Chondrocyte (in vitro differentiated cells): Measurements from ENCODE around the gene GPR84. TPM values are rescaled to one million over a fixed set of nuclear protein-coding genes. Genes with fewer than 3 reads are reported as not detected.

Experiments
- DNase-seq: peaks from one replicate; pipeline ENCODE4 v3.0.0; 2021; ENCODE audit warnings: mixed read lengths, low spot score
- H3K27ac Mint-ChIP-seq: one replicate; pipeline ENCODE4 v1.8.0; 2021; ENCODE audit warnings: mild to moderate bottlenecking, moderate library complexity, mixed read lengths; ENCODE audit not compliant: unreplicated experiment
- H3K27me3 Mint-ChIP-seq: 2 replicates; pipeline ENCODE4 v1.8.0; 2021; ENCODE audit warnings: low read depth, mixed read lengths
- H3K36me3 Mint-ChIP-seq: 2 replicates; pipeline ENCODE4 v1.8.0; 2021; ENCODE audit warnings: low read depth, mixed read lengths
- H3K4me1 Mint-ChIP-seq: 2 replicates; pipeline ENCODE4 v1.8.0; 2021; ENCODE audit warnings: low read depth, mild to moderate bottlenecking, mixed read lengths
- H3K4me3 Mint-ChIP-seq: one replicate; pipeline ENCODE4 v1.8.0; 2021; ENCODE audit warnings: mild to moderate bottlenecking, moderate library complexity, mixed read lengths; ENCODE audit not compliant: unreplicated experiment
- H3K9me3 Mint-ChIP-seq: 2 replicates; pipeline ENCODE4 v1.8.0; 2021; ENCODE audit warnings: low read depth, mixed read lengths
- CTCF ChIP-seq: fragments of 200-600 bp; sonication (generic); IDR thresholded peaks from 2 replicates; pipeline ENCODE4 v1.5.0; 2021; ENCODE audit warnings: antibody characterized with exemption, mild to moderate bottlenecking, moderate library complexity
- total RNA-seq: library from RNA; stranded (reverse); gene quantifications from 3 replicates; pipeline ENCODE4 v1.2.1, GENCODE V29; 2021

The GPR84 gene
- total RNA-seq, 1 donor from 2014 or later, result not detected

DNA sequence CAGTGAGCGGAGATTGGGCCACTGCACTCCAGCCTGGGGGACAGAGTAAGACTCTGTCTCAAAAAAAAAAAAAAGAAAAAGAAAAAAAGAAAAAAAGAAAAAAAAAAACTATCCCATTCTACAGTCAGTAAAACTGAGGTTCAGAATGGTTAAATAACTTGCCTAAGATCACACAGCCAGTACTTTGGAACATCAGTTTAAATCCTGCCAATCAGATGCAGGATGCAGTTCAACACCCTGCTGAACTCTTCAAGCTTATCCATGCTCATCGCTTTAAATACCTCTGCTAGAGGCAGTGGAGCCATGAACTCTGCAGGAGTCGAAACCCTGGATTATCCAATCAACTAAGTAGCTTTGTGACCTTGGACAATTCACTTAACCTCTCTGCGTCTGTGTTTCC, 16.9 kb upstream of the GPR84 start:
- no peak overlapping the region for H3K27ac Mint-ChIP-seq
- H3K4me3 Mint-ChIP-seq, result no peak overlapping the region
- DNase-seq, result no peak
- peaks cover 23% of the 10 kb centered on the region for H3K4me1 Mint-ChIP-seq
- no peaks in the 10 kb centered on the region for H3K9me3 Mint-ChIP-seq
- H3K27me3 Mint-ChIP-seq, result no peaks in the 10 kb centered on the region
- no peaks in the 10 kb centered on the region for H3K36me3 Mint-ChIP-seq
- TF ChIP-seq CTCF, result no peak

DNA sequence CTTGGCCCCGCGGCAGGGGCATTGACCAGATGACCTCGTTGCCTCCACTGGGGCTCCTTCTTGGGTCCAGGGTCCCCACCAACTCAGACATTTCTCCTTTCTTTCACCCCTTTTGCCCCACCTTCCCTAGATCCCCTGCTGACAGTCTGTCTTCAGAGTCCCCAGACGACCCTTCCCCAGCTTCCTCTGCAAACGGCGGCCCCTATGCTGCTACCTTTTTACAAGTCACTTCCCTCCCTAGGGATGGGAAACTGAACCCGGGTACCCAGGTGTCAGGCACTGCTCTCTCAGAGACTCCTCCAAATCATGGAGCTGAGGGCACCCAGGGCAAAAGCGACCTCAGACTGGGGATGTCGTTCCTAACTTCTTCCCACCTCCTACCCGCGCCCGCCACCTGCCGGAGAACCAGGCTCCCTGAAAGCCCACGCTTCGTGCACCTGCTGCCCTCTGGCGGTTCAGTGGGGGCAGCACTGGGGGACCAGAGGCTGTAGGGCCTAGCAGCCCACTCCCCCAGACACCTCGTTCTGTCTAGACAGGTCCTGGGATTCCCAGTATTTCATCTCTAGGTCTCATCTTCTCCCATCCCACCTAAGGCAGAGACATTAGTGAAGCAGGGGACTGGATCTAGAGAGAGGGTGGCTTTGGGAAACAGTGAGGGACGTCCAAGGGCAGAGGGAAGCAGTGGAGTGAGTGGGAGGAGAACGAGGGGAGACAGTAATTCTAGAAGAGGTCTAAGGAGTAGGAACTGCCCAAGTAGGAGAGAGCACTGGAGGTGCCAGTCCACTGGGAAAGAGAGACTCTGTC, 15.3 kb upstream of the GPR84 start:
- Mint-ChIP-seq H3K9me3 (no peaks in the 10 kb centered on the region), H3K27me3 (no peaks in the 10 kb centered on the region), H3K4me3 (peak overlapping the region; percentile 81), H3K27ac (peak overlapping the region; percentile 61), H3K36me3 (no peaks in the 10 kb centered on the region), H3K4me1 (peaks cover 34% of the 10 kb centered on the region)
- no peak for DNase-seq
- TF ChIP-seq CTCF, result peak; percentile 100

DNA sequence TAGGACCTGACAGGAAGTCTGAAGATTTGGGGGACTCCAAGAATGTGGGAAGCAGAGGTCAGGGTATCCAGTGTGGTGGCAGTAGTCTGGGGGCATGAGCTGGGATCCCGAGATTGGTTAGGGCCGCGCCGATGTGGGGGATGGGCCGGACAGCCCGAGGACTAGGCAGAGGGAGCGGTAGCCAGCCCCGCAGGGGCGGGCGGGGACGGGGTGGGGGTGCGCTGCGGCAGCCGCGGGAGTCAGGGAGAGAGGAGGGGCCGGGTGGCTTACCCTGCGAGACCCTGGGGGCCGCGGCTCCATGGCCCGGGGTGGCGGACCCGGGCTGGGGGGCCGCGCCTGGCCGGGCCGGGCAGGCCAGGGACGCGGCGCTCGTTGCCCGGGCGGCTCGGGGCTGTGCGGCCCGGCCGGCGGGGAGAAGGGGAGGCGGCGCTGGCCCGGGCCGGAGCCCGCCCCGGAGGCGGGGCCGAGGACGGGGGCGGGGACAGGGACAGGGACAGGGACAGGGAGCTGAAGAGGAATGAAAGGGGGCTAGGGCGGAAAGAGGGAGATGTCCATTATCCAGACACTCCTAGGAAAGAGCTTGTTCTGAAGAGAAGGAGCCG, 14.6 kb upstream of the GPR84 start:
- H3K9me3 Mint-ChIP-seq, result no peaks in the 10 kb centered on the region
- H3K27ac Mint-ChIP-seq, result peak overlapping the region; percentile 41
- no peaks in the 10 kb centered on the region for H3K36me3 Mint-ChIP-seq
- TF ChIP-seq CTCF, result no peak
- DNase-seq, result peak; percentile 47
- H3K4me3 Mint-ChIP-seq, result peak overlapping the region; percentile 81
- no peaks in the 10 kb centered on the region for H3K27me3 Mint-ChIP-seq
- H3K4me1 Mint-ChIP-seq, result peaks cover 41% of the 10 kb centered on the region

GRCh38 chr12:54377797-54378515, 13.7 kb upstream of the GPR84 start:
- Mint-ChIP-seq H3K36me3 (no peaks in the 10 kb centered on the region), H3K4me3 (peak overlapping the region; percentile 72), H3K27ac (no peak overlapping the region), H3K4me1 (peaks cover 50% of the 10 kb centered on the region), H3K9me3 (no peaks in the 10 kb centered on the region), H3K27me3 (no peaks in the 10 kb centered on the region)
- peak; percentile 56 for DNase-seq
- no peak for TF ChIP-seq CTCF

DNA sequence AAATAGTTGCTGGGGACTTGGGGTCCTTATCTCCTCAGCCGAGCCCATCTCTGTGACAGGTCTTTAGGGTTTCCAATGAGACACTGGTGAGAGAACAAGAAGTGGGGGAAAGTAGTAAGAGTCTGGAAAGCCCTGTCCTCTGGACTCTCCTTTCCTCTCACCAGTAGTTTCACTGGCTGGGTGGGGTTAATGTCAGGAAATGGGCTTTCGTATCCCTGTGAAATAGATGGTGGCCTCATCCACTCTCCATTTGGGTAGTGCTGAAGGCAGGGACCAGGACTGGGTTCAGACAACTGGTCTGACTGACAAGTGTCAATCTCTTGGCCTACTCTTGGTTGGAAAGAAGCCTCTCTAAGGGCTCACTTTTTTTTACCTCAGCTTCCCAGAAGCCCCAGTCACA, 12.7 kb upstream of the GPR84 start:
- Mint-ChIP-seq H3K27ac (no peak overlapping the region), H3K4me1 (peaks cover 57% of the 10 kb centered on the region), H3K27me3 (no peaks in the 10 kb centered on the region), H3K36me3 (no peaks in the 10 kb centered on the region), H3K9me3 (no peaks in the 10 kb centered on the region), H3K4me3 (no peak overlapping the region)
- TF ChIP-seq CTCF, result no peak
- DNase-seq, result no peak
